Activated CD8-positive, alpha-beta memory T cell treated with anti-CD3 and anti-CD28 coated beads for 48 hours (primary cell): ENCODE data around the gene OSER1.

Experiments
- DNase-seq, 3 experiments: peaks; one replicate each; pipeline ENCODE4 v3.0.0-alpha.2; 2020; ENCODE audit warnings: low read depth in 2 of 3, low spot score in 2 of 3

Gene OSER1

GRCh38 chr20:44180814-44181213 lies 29.8 kb downstream of the OSER1 start:
- DNase-seq = no peak

GRCh38 chr20:44176833-44177534 lies 33.6 kb downstream of the OSER1 start:
- no peak for DNase-seq

GRCh38 chr20:44174996-44175765 lies 35.4 kb downstream of the OSER1 start:
- DNase-seq = no peak

GRCh38 chr20:44173846-44174245 lies 36.7 kb downstream of the OSER1 start:
- DNase-seq = no peak

DNA sequence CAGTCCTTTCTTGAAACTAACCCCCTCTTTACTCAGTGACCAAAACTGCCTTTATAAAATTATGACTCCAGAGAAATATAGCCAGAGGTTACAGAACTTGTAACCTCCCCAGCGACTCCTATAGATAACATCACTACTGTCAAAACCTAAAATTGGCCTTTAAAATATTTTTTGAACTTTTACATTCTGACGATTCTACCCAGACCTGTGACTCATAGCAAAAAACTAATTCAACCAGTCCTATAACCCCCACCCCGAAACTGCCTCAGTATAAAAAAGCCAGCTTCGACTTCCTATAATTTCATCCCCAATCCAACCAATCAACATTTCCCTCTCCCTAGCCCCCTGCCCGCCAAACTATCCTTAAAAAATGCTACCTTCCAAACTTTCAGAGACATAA lies 37.5 kb downstream of the OSER1 start:
- DNase-seq = no peak

DNA sequence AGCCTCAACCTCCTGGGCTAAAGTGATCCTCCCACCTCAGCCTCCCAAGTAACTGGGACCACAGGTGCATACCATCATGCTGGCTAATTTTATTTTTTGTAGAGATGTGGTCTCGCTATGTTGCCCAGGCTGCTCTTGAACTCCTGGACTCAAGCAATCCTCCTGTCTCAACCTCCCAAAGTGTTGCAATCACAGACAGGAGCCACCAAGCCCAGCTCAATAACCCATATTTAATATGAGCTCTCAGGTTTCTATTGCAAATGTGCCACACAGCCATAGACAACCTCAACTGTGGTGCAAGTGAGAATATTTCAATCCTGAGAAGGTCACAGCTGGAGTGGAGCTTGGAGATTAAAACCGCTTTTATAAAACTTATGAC lies 38.0 kb downstream of the OSER1 start:
- no peak for DNase-seq

DNA sequence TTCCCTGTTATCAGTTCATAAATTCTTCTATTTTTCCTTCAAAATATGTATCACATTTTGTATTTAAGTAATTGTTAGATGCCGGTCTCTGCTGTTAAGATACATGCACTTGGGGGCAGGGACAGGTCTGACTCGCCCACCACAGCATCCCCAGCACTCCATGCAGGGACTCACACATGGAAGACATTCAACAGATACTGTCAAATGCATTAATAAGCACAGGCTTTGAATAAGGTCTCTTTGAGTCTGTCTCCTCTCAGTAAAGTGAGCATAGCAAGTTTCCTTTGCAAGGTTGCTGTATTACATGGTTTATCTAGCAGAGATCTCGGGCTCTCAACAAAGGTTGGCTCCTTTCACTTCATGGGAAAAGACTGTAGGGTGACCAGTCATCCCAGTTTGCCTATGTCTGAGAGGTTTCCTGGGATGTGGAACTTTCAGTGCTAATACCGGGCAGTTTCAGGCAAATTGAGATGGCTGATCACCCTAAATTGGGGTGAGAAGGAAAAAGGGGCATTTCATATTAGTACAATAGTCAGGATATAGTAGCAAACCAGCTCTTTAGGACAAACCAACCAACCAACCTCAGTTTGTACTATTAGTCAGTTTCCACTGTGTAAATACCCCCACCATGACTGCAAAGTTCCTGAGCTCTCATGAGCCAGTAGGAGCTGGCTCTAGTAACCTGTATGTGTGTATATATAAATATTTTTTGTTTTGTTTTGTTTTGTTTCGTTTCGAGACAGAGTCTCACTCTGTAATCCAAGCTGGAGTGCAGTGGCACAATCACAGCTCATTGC lies 38.6 kb downstream of the OSER1 start:
- DNase-seq = no peak

- no peak for DNase-seq
Observed at GRCh38 chr20:44170816-44171410, 39.7 kb downstream of the OSER1 start.

DNA sequence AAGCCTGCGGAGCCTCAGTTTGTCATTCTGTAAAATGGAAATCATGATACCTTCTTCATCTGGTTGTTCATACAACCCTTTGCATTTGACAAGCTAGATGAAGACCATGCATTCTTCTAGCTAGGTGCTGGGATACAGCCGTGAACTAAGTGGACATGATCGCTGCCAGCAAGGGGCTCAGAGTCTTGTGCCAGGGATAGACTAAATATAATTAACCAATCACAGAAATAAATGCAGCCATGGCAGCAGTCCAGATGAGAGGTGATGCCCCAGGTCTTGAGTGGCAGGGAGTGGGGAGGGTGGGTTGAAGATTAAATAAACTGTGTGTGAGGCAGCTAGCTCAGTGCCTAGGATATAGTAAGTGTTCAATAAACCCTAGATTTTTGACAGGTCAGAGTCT lies 42.8 kb downstream of the OSER1 start:
- DNase-seq = no peak

- DNase-seq = no peak
Observed at GRCh38 chr20:44166477-44166876, 44.1 kb downstream of the OSER1 start.

- no peak for DNase-seq
Observed at GRCh38 chr20:44166008-44166407, 44.6 kb downstream of the OSER1 start.

GRCh38 chr20:44160133-44160532 lies 50.4 kb downstream of the OSER1 start:
- DNase-seq = no peak

DNA sequence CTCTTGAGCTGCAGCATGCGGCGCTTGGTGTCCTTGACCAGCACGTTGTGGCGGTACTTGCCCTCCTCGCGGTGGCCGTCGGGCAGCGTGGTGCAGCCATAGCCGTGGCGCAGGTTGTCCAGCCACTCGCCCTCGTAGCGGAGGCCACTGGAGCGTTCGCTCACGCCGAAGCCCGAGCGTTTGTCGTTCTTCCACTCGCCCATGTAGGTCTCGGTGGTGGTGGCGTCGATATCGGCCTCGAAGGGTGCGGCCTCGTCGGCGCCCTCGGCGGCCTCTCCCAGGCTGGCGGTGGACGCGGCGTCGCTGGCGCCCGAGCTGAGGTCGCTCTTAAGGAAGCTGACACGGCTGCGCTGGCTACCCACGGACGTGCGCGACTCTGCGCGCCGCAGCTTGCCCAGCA lies 50.9 kb downstream of the OSER1 start:
- DNase-seq = no peak

DNA sequence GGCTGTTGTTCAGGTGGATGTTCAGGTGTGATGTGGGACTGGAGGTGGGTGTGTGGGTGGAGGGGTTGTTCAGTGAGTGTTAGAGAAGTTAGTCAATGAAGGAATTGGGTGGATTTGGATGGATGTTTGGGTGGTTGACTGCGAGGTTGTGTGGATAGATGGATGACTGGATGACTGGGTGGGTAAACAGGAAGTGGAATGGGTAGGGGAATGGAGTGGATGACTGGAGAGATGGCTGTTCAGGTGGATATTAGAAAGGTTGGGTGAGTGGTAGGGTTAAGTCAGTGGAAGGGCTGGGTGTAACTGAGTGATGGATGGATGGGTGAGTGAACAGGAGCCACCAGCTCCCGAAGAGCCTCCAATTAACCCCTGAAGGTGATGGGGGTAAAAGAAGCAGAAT lies 51.4 kb downstream of the OSER1 start:
- DNase-seq = no peak

GRCh38 chr20:44157061-44157460 lies 53.5 kb downstream of the OSER1 start:
- no peak for DNase-seq

GRCh38 chr20:44154521-44155001 lies 56.0 kb downstream of the OSER1 start:
- DNase-seq = no peak

DNA sequence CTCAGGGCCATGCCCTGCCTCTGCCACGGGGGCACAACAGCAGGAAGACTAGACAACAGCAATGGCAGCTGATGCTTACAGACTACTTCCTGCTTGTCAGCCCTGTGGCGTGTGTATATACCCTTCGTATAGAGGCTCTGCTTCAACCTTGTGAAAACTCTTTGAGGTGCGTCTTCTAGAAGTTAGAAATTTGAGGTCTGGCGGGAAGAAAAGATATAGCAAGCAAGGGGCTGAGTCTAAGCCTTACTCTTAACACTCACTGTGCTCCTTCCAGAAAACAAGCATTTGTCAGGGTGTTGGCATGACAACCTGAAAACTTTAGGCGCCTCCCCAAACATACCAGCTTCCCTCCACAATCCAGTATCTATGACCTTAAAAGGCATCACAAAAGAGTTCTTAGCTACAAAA lies 56.9 kb downstream of the OSER1 start:
- no peak for DNase-seq

GRCh38 chr20:44151621-44152416 lies 58.8 kb downstream of the OSER1 start:
- DNase-seq = no peak

GRCh38 chr20:44146272-44146671 lies 64.3 kb downstream of the OSER1 start:
- no peak for DNase-seq
